Measurements from ENCODE around the gene EOLA1. TPM values are rescaled to one million over a fixed set of nuclear protein-coding genes. Genes with fewer than 3 reads are reported as not detected.
A peak's percentile ranks its signal among the peaks of the same experiment; 100 is the strongest.
"Not testable (repeated sequence)": the region's sequence is repeated elsewhere in the genome, so short reads cannot be mapped to it uniquely, and the experiment has no call there.

Gene EOLA1
- polyA plus RNA-seq, 1 experiment: 16.3 TPM

GRCh38 chrX:149522916-149523315, 17.9 kb upstream of the EOLA1 start:
- DNase-seq (ENCODE audit: low read depth, low spot score): no peak
- H3K27me3 ChIP-seq (ENCODE audit: control insufficient read depth, insufficient read depth, low read length): no peaks in the 10 kb centered on the region
- H3K9me3 ChIP-seq (ENCODE audit: control insufficient read depth, insufficient read depth, low read length): no peaks in the 10 kb centered on the region
- no peak overlapping the region for H3K27ac ChIP-seq (ENCODE audit: low read depth, low read length)
- ChIA-PET CTCF (interaction anchor here (1.5 to 2.6 kb wide), 2 partner anchors 10 to 12 kb away, joined by 3 to 22 read pairs; no protein-coding TSS in a partner anchor), POLR2A (no interaction called here)
- TF ChIP-seq, protein P1, sequence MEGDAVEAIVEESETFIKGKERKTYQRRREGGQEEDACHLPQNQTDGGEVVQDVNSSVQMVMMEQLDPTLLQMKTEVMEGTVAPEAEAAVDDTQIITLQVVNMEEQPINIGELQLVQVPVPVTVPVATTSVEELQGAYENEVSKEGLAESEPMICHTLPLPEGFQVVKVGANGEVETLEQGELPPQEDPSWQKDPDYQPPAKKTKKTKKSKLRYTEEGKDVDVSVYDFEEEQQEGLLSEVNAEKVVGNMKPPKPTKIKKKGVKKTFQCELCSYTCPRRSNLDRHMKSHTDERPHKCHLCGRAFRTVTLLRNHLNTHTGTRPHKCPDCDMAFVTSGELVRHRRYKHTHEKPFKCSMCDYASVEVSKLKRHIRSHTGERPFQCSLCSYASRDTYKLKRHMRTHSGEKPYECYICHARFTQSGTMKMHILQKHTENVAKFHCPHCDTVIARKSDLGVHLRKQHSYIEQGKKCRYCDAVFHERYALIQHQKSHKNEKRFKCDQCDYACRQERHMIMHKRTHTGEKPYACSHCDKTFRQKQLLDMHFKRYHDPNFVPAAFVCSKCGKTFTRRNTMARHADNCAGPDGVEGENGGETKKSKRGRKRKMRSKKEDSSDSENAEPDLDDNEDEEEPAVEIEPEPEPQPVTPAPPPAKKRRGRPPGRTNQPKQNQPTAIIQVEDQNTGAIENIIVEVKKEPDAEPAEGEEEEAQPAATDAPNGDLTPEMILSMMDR (IDR thresholded peaks at IDR 0.05; ENCODE audit: low read depth, low read length): no peak
- H3K4me3 ChIP-seq (ENCODE audit: low read depth, low read length): no peak overlapping the region

- H3K27ac ChIP-seq (ENCODE audit: low read depth, low read length); DNase-seq (ENCODE audit: low read depth, low spot score); H3K4me3 ChIP-seq (ENCODE audit: low read depth, low read length); H3K27me3 ChIP-seq (ENCODE audit: control insufficient read depth, insufficient read depth, low read length); POLR2A ChIA-PET; CTCF ChIA-PET; H3K9me3 ChIP-seq (ENCODE audit: control insufficient read depth, insufficient read depth, low read length): not testable (repeated sequence)
Observed at GRCh38 chrX:149525389-149525788, 15.4 kb upstream of the EOLA1 start.

DNA sequence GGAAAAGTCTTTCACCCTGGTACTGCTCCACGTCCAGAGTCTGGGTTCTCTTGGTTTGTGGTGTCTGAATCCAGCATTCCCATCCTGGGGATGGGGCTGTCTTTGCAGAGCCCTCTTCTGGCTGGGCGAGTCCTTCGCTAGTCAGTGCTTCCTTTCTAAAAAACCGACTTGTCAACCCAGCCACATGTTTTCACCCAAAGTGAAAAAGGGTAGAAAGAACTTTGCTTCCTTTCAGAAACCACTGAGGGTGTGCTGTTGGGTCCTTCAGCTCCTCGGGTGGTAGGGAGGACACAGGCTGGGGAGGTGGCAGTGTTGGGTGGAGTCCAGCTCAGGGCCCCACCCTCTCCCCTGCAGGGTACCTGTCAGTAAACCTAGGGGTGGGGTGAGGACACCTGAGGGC, 14.9 kb upstream of the EOLA1 start:
- H3K27ac ChIP-seq (ENCODE audit: low read depth, low read length); H3K27me3 ChIP-seq (ENCODE audit: control insufficient read depth, insufficient read depth, low read length); H3K4me3 ChIP-seq (ENCODE audit: low read depth, low read length); DNase-seq (ENCODE audit: low read depth, low spot score); POLR2A ChIA-PET; H3K9me3 ChIP-seq (ENCODE audit: control insufficient read depth, insufficient read depth, low read length): not testable (repeated sequence)
- CTCF ChIA-PET: interaction anchor here (2.4 kb wide), 1 partner anchor 14 kb away, joined by 7 read pairs; the partner anchor contains the start of gene EOLA1

- H3K27ac ChIP-seq (ENCODE audit: low read depth, low read length); POLR2A ChIA-PET; H3K27me3 ChIP-seq (ENCODE audit: control insufficient read depth, insufficient read depth, low read length); H3K9me3 ChIP-seq (ENCODE audit: control insufficient read depth, insufficient read depth, low read length); H3K4me3 ChIP-seq (ENCODE audit: low read depth, low read length); DNase-seq (ENCODE audit: low read depth, low spot score): not testable (repeated sequence)
- CTCF ChIA-PET: interaction anchor here (2.4 kb wide), 1 partner anchor 14 kb away, joined by 7 read pairs; the partner anchor contains the start of gene EOLA1
Observed at GRCh38 chrX:149526318-149527033, 14.3 kb upstream of the EOLA1 start.

DNA sequence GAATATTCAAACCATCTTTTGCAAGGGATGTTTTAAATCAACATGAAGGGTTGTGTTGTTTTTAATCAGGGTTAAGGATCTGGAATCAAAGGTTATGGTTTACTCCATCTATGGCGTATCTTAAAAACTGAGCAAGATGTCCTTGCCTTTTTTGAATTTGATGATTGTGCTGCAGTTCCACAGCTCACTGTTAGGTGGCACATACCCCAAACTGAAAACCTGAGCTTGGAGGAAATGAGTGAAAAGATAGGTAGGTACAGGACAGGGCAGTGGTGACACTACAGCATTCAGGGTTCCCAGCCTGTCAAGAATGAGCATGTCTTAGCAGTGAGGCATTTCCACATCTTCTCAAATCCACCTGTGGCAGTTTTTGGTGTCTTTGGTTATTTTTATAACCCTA, 13.1 kb upstream of the EOLA1 start:
- TF ChIP-seq, protein P1 (IDR thresholded peaks at IDR 0.05; ENCODE audit: low read depth, low read length): peak; percentile 60
- no peak for DNase-seq (ENCODE audit: low read depth, low spot score)
- H3K9me3 ChIP-seq (ENCODE audit: control insufficient read depth, insufficient read depth, low read length): no peaks in the 10 kb centered on the region
- ChIA-PET CTCF (interaction anchor here (2.4 kb wide), 1 partner anchor 12 kb away, joined by 7 read pairs; the partner anchor contains the start of gene EOLA1), POLR2A (no interaction called here)
- no peak overlapping the region for H3K4me3 ChIP-seq (ENCODE audit: low read depth, low read length)
- H3K27me3 ChIP-seq (ENCODE audit: control insufficient read depth, insufficient read depth, low read length): no peaks in the 10 kb centered on the region
- no peak overlapping the region for H3K27ac ChIP-seq (ENCODE audit: low read depth, low read length)

DNA sequence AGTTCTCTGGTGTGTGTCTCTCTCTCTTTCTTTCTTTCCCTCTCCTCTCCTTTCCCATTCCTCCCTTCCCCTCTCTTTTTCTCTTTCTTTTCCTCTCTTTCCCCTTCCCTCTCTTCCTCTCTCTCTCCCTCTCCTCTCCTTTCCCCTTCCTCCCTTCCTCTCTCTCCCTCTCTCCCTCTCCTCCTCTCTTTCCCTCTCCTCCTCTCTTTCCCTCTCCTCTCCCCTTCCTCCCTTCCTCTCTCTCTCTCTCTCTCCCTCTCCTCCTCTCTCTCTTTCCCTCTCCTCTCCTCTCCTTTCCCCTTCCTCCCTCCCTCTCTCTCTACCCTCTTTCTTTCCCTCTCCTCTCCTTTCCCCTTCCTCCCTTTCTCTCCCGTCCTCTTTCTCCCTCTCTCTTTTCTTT, 12.4 kb upstream of the EOLA1 start:
- ChIA-PET CTCF (interaction anchor here (0.8 to 2.4 kb wide), 3 partner anchors 11 to 16 kb away, joined by 6 to 8 read pairs (median 7); partner anchors contain the start of gene EOLA1), POLR2A (no interaction called here)
- no peak overlapping the region for H3K27ac ChIP-seq (ENCODE audit: low read depth, low read length)
- TF ChIP-seq, protein P1 (IDR thresholded peaks at IDR 0.05; ENCODE audit: low read depth, low read length): no peak
- no peak for DNase-seq (ENCODE audit: low read depth, low spot score)
- H3K4me3 ChIP-seq (ENCODE audit: low read depth, low read length): no peak overlapping the region
- H3K9me3 ChIP-seq (ENCODE audit: control insufficient read depth, insufficient read depth, low read length): no peaks in the 10 kb centered on the region
- no peaks in the 10 kb centered on the region for H3K27me3 ChIP-seq (ENCODE audit: control insufficient read depth, insufficient read depth, low read length)
